ENCODE data around the gene KCNK7.

The KCNK7 gene

DNA sequence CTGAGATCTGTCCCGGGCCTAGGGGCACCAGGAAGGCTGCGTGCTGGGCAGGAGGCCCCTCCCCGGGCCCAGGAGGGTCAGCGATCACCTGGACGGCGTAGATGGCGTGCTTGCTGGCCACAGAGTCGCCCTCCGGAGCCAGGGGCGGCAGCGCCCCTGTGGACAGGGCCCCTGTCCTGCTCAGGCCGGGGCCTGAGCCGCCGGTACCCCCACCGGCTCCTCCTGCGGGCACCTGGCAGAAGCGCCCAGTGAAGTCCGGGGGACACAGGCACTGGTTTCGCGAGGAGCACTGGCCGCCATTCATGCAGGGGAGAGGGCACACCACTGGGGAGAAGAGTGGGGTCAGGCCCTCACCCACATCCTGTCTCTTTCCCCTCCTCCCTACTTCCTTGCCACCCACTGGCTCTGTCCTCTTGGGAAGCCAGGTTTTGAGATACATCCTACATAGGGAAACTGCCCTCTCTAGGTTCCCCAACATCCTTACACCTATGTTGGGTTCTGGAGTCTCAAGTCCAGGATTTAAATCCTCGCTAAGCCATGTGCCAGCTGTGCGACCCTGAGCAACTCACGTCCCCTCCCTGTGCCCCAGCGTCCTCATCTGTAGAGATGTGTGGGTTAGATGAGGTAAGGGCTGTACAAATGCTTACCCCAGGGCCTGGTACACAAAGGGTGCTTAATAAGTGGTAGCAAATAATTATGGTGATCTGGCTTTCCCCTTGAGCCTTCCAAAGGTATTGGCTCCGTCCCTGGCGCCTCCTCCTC lies 41.4 kb downstream of the KCNK7 start:
- no peak for DNase-seq

DNA sequence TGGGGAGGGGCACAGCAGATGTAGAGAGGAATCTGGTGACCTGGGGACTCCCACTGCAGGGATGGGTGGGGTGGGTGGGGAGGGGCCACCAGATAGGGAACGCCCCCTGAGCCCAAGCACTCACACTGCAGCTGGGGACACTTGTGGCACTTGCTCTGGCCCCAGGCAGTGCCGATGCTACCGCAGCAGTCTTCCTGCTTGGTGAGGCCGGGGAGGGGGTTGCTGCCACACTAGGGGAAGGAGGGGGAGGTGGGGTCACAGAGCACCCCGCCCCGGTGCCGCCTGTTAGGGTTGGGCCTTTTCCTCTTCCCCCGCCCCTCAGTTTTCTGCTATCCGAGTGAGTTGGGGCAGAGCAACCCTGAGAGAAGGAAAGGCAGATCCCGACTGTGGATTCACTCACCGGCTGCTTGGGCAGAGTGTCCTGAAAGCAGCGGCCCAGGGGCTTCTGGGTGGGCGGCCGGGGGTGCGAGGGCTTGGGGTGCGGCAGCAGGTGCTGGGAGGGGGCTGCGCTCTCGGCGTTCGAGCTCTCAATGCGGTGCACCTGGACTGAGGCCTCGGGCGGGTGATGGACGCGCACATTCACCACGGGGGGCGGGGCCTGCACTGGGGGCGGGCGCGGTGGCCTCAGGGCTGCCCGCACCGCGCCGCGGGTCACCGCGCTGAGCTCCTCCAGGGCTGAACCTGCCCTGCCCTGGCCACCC lies 42.1 kb downstream of the KCNK7 start:
- peak; percentile 81 for DNase-seq

GRCh38 chr11:65552388-65552951 lies 43.1 kb downstream of the KCNK7 start:
- DNase-seq = peak; percentile 59

GRCh38 chr11:65551572-65552387 lies 43.8 kb downstream of the KCNK7 start:
- peak; percentile 82 for DNase-seq

DNA sequence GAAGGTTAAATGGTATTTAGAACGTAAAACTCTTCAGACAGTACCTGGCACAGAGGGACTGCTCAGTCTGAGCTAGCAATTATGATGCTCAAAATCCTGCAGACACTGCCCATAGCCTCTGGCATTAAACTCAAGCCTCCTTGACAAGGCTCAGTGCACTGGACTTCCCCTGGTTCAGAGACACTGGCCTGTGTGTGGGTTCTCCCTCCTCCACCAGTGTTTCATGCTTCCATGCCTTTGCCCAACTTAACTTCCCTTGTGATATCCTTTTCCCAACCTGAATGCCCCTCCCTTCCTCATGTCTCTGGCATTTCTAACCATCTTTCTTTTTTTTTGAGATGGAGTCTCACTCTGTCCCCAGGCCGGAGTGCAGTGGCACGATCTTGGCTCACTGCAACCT lies 46.5 kb downstream of the KCNK7 start:
- DNase-seq = no peak

- DNase-seq = no peak
Observed at GRCh38 chr11:65548395-65548794, 47.2 kb downstream of the KCNK7 start.

DNA sequence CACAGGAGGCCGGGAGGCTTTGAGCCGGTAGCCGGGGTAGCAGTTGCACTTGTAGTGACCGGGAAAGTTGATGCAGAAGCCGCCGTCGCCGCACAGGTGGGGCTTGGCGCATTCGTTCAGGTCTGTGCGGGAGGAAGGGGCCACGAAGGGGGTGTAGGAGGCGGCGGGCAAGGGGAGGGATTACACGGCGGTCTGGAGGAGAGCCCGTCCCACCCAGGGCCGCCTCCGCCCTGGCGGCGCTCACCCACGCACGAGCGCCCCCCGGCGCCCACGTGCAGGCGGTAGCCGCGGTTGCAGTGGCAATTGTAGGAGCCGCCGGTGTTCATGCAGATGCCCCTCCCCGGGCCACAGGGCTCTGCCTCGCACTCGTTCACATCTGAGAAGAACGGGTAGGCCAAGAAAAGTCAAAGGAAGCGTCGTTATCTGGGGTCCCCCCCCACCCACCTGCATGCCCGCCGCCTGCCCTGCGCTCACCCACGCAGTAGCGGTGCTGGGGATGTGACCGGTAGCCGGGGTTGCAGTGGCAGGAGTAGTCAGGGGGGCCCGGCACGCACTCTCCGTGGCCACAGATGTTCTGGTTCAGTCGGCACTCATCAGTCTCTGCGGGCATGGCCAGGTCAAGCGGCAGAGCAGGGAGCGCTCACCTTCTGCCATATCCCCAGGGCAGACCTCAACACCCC lies 48.0 kb downstream of the KCNK7 start:
- peak; percentile 65 for DNase-seq

DNA sequence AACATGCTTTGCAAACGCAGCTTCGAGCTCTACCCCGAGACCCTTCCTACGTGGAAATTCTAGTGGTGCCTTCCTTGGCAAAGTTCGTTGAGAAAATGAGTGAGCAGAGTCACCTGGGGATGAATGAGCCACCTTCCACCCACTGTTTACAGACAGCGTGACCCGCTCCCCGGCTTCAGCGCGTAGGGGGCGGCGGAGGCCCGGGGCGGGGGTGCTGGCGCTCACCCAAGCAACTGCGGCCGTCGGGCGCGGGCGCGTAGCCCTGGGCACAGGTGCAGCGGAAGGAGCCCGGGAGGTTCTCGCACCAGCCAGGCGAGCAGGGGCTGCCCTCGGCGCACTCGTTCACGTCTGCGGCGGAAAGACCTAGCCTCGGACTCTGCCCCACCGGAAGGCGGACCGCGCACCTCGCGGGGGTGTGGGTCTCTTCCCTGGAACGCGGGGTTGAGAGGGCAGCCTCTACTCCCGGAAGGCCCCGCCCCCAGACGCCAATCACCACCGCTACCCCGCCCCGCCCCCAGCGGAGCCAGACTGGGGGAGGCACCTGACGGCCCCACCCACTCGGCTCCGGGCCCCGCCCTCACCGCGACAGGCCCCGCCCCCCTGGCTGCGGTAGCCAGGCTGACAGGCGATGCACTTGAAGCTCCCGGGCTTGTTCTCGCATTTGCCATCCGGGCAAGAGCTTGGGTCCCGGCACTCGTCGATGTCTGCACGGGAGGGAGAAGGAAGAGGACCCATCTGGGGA lies 49.2 kb downstream of the KCNK7 start:
- DNase-seq = peak; percentile 100

- no peak for DNase-seq
Observed at GRCh38 chr11:65545853-65546216, 49.8 kb downstream of the KCNK7 start.
